HG03354 (cell line): ENCODE measurements around the gene PCDH19.
A peak's percentile ranks its signal among the peaks of the same experiment; 100 is the strongest.

Source experiments
- ATAC-seq: cut with Tn5 transposase; IDR thresholded peaks from one replicate; pipeline ENCODE4 v1.9.1; 2021; ENCODE audit warnings: mild to moderate bottlenecking; ENCODE audit not compliant: unreplicated experiment, poor library complexity, severe bottlenecking

PCDH19 gene

GRCh38 chrX:100328351-100328750 lies 81.7 kb downstream of the PCDH19 start:
- no peak for ATAC-seq

GRCh38 chrX:100319716-100320115 lies 90.4 kb downstream of the PCDH19 start:
- no peak for ATAC-seq

DNA sequence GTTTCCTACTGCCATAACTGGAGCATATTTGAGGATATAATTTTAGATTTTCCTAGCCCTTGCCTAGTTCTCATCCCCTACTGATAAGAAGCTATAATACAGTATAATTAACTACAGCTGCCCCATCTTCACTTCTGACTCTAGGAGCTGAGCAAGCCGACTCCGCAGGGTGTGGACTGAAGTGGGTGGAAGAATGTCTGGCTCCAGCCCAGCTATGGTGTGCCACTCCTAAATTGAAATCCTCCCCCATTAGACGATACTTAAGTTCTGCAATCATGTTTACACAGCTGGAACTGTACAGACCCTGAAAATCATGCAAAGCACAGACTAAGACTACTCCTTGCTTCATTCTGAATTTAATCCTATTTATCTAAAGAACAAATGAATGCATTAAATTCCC lies 93.1 kb downstream of the PCDH19 start:
- no peak for ATAC-seq

- no peak for ATAC-seq
These were observed 94.5 kb downstream of the PCDH19 start for GRCh38 chrX:100315566-100315965.

DNA sequence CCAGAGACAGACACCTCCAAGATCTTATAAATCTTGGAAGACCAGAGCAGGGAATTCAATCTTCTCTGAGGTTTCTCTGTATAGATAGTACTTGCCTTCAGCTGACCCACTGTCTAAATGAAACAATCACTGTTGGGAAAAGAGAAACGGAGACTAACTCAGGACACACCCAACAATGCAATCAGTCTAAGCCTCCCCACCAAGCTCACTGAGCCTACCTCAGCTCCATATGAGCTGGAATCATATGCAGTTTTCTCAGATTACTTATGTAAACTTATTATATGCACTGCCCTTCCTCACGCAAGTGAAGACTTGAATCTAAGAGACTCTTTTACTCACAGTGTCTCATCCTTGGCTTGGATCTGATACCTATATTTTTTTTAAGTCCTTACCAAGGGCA lies 110.5 kb downstream of the PCDH19 start:
- ATAC-seq, result no peak

DNA sequence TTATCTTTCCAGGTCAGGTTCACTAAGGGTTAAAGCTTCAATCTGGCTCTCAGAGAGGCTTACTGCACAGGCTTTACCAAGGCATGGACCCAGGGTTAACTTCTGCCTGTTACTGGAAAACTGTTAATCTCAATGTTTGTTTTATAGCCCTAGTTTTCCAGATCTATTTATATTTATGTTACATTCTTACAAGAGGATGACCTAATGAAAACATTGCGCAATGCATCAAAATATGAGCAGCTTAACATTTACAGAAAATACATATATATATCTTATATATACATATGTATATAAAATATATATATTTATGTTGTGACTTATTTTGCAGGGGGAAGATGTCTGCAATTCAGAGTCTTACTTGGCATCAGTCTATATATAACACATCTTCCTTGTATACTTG lies 112.3 kb downstream of the PCDH19 start:
- no peak for ATAC-seq

GRCh38 chrX:100296183-100296753 lies 113.8 kb downstream of the PCDH19 start:
- no peak for ATAC-seq

GRCh38 chrX:100294965-100295364 lies 115.1 kb downstream of the PCDH19 start:
- no peak for ATAC-seq

GRCh38 chrX:100289066-100289558 lies 121.0 kb downstream of the PCDH19 start:
- ATAC-seq, result no peak

DNA sequence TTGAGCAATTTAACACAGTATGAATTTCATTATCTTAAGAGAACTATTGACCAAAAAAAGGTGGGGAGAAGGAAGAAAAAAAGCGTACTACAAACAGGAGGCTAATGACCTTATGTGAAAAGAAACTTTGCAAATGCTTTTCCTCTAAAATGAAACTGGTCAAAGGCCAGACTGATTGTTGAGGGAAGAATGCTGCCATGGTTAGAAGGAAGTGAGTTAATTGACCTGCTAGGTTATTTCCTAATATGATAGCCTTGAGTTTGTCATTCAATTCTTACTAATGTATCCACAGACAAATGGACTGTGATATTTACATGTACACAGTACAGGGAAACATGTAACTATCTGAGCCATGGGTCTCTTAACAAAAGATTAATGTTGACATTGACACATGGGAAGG lies 132.8 kb downstream of the PCDH19 start:
- ATAC-seq, result no peak

GRCh38 chrX:100274916-100275315 lies 135.2 kb downstream of the PCDH19 start:
- ATAC-seq, result no peak

- ATAC-seq, result no peak
These were observed 144.9 kb downstream of the PCDH19 start for GRCh38 chrX:100265179-100265578.

DNA sequence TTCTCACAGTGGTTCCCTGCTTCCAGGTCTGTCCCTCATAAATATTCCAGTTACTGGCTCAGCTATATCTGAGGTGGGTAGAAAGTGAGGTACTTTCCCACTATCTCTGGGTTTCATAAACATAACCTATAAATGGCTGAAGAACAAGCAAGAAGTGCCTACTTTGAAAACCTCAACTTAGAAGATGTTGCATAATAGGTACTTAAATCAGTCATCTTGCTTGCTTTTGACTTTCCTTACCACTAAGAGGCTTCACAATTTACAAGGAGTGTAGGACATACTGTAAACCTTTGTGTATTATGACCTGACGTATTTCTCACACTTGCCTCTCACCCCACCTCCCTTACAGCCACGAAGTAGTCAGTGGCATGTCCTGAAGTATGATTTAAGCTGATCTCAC lies 145.9 kb downstream of the PCDH19 start:
- ATAC-seq, result peak; percentile 83

- no peak for ATAC-seq
These were observed 146.4 kb downstream of the PCDH19 start for GRCh38 chrX:100263650-100264049.

GRCh38 chrX:100248885-100249493 lies 161.1 kb downstream of the PCDH19 start:
- ATAC-seq, result no peak

DNA sequence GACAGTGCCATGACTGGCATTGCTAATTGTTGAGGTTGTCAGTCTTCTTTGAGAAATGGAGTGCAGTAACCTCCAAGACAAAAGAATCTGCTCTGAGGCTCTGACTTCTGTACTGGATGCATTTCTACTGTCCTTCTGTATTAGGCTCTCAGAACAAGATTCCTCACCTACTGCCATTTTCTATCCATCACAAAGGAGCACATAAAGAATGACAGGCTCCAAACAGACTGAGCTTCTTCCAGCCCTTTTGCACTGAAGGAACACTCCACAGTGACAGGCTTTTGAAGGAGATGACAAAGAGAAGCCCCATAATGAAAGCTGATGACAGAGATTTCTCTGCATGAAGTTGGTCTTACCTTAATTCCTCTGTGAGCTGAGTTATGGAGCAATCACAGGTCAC lies 162.2 kb downstream of the PCDH19 start:
- ATAC-seq, result no peak

DNA sequence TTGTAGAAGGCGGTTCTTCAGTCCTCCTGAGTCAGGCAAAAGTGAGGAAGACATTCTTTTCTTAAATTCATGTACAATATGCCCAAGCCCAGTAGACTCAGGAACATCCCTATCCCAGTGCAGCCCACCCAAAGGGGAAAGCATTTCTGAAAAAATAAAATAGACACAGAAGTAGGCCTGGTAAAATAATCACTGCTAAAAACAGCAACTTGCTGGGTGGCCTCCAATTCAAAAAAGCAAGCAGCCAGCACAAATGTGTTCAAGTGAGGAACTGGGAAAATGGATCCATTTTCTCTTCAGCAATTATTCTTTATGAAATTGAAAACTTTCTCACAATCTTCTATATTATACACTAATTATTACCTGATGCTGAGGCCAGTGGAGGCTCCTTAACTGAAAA lies 165.4 kb downstream of the PCDH19 start:
- ATAC-seq, result no peak
